AG04450 (cell line): ENCODE data around the gene GRIN3A. TPM values are rescaled to one million over a fixed set of nuclear protein-coding genes. Genes with fewer than 3 reads are reported as not detected.

Source experiments
- CTCF ChIA-PET: fragments of 300-600, 350-600 bp; formaldehyde crosslinking; extraction: SDS; loops from one replicate; lab custom pipeline; 2022; ENCODE audit warnings: antibody characterized with exemption, inconsistent platforms; lab: Charles Lee
- POLR2A ChIA-PET: fragments of 350-600 bp; formaldehyde crosslinking; extraction: SDS; loops from one replicate; lab custom pipeline; 2021; ENCODE audit warnings: antibody characterized with exemption, inconsistent platforms; lab: Yijun Ruan, JAX
- DNase-seq: peaks from one replicate; pipeline ENCODE4 v3.0.0-alpha.2; 2011; ENCODE audit warnings: low read depth, low spot score
- H3K27ac ChIP-seq: one replicate; pipeline ENCODE4 v1.5.1; 2012; ENCODE audit warnings: low read depth, low read length, control low read depth
- H3K27me3 ChIP-seq: one replicate; pipeline ENCODE4 v1.6.0; 2012; ENCODE audit warnings: low read length; ENCODE audit not compliant: control insufficient read depth, insufficient read depth
- H3K4me3 ChIP-seq: 2 replicates; pipeline ENCODE4 v1.5.1; 2011; ENCODE audit warnings: mild to moderate bottlenecking, low read depth, low read length, control low read depth
- H3K9me3 ChIP-seq: 2 replicates; pipeline ENCODE4 v1.5.1; 2012; ENCODE audit warnings: low read length; ENCODE audit not compliant: control insufficient read depth, insufficient read depth
- CTCF ChIP-seq: IDR thresholded peaks from 2 replicates; pipeline ENCODE4 v1.5.1; 2011; ENCODE audit warnings: low read depth, low read length, control low read depth, inconsistent platforms
- polyA plus RNA-seq: library from polyadenylated mRNA; depleted of rRNA; stranded (reverse); fragments of >200 nt; gene quantifications from 2 replicates; pipeline ENCODE4 v1.2.3, GENCODE V29; 2011

Gene GRIN3A
- polyA plus RNA-seq, 1 experiment: not detected

DNA sequence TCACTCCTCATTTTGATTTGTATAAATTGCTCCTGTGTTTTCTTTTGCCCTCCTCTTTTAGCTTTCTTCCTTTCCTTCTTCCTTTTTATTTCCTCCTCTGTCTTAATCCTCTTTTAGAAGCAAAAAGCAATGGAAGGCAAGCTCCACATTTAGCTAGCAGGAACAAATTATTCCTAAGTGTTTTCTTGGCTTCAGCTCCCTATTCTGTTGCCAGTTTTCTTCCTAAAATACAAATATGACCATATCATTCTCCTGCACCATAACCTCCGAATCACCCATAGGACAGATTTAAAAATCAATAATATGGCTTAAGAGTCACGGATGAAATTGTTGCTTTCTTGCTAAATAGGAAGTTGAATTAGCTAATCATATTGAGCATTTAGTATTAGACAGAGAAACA is 49.4 kb downstream of the GRIN3A start:
- no peak for DNase-seq

GRCh38 chr9:101684665-101685064 is 53.8 kb downstream of the GRIN3A start:
- POLR2A ChIA-PET: no interaction called here
- CTCF ChIA-PET: no interaction called here
- no peak for DNase-seq
- Histone ChIP-seq H3K9me3 (no peaks in the 10 kb centered on the region; the same call in 1 of the 2 replicates), H3K27me3 (no peaks in the 10 kb centered on the region), H3K27ac (no peak overlapping the region), H3K4me3 (no peak overlapping the region)
- no peak for TF ChIP-seq CTCF

More for the DNA sequence above, 49.4 kb downstream of the GRIN3A start:
- POLR2A ChIA-PET: no interaction called here
- CTCF ChIA-PET: no interaction called here
- no peak for TF ChIP-seq CTCF
- H3K4me3 ChIP-seq: no peak overlapping the region
- no peaks in the 10 kb centered on the region for H3K27me3 ChIP-seq
- H3K27ac ChIP-seq: no peak overlapping the region
- H3K9me3 ChIP-seq: no peaks in the 10 kb centered on the region; the same call in 1 of the 2 replicates

GRCh38 chr9:101683236-101683635 is 55.2 kb downstream of the GRIN3A start:
- ChIA-PET CTCF (no interaction called here), POLR2A (no interaction called here)
- no peak for TF ChIP-seq CTCF
- Histone ChIP-seq H3K9me3 (no peaks in the 10 kb centered on the region; the same call in 1 of the 2 replicates), H3K27ac (no peak overlapping the region), H3K27me3 (no peaks in the 10 kb centered on the region), H3K4me3 (no peak overlapping the region)
- no peak for DNase-seq

- CTCF ChIA-PET: no interaction called here
- no peak for TF ChIP-seq CTCF
- DNase-seq: no peak
- no peaks in the 10 kb centered on the region for H3K27me3 ChIP-seq
- POLR2A ChIA-PET: no interaction called here
- H3K4me3 ChIP-seq: no peak overlapping the region
- H3K9me3 ChIP-seq: no peaks in the 10 kb centered on the region
- H3K27ac ChIP-seq: no peak overlapping the region
Measured at GRCh38 chr9:101677861-101678260, 60.6 kb downstream of the GRIN3A start.

DNA sequence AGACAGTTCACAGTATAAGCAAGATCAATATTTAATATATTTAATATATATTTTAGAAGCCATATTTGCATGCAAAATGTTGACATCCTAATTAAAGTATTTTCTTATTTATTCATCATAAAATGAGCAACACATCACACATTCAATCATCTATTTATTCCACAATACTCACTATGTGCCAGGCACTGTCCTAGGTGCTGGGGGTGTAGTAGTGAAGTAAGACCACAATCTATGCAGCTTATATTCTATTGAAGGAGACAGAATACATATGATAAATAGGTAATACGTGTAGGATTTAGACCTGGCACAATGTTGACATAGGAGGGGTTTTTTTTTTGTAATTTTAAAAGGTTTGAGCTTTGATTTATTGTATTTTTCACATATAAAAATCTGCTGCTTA is 63.1 kb downstream of the GRIN3A start:
- Histone ChIP-seq H3K27ac (no peak overlapping the region), H3K27me3 (no peaks in the 10 kb centered on the region), H3K4me3 (no peak overlapping the region), H3K9me3 (no peaks in the 10 kb centered on the region)
- POLR2A ChIA-PET: no interaction called here
- DNase-seq: no peak
- CTCF ChIA-PET: interaction anchor here (0.6 kb wide), 1 partner anchor 959 kb away, joined by 3 read pairs; no protein-coding TSS in a partner anchor
- no peak for TF ChIP-seq CTCF
